ENCODE measurements around the gene LENEP.

The LENEP gene

DNA sequence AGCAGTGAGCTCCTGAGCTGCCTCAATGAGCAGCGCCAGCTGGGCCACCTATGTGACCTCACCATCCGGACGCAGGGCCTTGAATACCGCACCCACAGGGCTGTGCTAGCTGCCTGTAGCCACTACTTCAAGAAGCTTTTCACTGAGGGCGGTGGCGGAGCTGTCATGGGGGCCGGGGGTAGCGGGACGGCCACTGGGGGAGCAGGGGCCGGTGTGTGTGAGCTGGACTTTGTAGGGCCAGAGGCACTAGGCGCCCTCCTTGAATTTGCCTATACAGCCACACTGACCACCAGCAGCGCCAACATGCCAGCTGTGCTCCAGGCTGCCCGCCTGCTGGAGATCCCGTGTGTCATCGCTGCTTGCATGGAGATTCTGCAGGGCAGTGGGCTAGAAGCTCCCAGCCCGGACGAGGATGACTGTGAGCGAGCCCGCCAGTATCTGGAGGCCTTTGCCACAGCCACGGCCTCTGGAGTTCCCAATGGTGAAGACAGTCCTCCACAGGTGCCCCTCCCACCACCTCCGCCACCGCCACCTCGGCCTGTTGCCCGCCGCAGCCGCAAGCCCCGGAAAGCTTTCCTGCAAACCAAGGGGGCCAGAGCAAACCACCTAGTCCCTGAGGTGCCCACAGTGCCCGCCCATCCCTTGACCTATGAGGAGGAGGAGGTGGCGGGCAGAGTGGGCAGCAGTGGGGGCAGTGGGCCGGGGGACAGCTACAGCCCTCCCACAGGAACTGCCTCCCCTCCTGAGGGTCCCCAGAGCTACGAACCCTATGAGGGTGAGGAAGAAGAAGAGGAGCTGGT lies 21.5 kb downstream of the LENEP start:
- DNase-seq (ENCODE audit: low read depth): no peak
- H3K4me3 ChIP-seq (ENCODE audit: low read length): no peak overlapping the region
- TF ChIP-seq CTCF (conservative IDR thresholded peaks at IDR 0.05; ENCODE audit: low read length): no peak

DNA sequence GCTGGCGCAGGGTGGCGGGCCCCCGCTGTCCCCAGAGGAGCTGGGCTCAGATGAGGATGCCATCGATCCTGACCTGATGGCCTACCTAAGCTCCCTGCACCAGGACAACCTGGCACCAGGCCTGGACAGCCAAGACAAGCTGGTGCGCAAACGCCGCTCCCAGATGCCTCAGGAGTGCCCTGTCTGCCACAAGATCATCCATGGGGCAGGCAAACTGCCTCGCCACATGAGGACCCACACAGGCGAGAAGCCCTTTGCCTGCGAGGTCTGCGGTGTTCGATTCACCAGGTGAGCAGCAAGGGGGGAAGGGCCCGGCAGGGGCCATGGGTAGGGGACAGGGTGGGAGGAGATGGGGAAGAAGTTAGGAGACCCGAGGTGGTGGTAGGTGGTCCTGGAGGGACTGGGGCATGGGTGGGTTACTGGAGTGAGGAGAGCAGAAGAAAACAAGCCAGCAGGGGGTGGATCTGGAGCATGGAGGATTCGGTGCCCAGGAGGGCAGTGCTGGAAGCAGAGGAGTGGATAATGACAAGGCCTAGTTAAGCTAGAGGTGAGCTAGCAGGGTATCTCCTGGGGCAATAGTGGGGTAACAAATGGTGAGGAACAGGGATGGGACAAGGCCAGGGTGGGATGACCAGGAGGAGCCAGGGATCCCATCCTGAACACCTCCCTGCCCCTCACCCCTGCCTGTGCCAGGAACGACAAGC lies 22.3 kb downstream of the LENEP start:
- no peak for DNase-seq (ENCODE audit: low read depth)
- no peak overlapping the region for H3K4me3 ChIP-seq (ENCODE audit: low read length)
- TF ChIP-seq CTCF (conservative IDR thresholded peaks at IDR 0.05; ENCODE audit: low read length): no peak

DNA sequence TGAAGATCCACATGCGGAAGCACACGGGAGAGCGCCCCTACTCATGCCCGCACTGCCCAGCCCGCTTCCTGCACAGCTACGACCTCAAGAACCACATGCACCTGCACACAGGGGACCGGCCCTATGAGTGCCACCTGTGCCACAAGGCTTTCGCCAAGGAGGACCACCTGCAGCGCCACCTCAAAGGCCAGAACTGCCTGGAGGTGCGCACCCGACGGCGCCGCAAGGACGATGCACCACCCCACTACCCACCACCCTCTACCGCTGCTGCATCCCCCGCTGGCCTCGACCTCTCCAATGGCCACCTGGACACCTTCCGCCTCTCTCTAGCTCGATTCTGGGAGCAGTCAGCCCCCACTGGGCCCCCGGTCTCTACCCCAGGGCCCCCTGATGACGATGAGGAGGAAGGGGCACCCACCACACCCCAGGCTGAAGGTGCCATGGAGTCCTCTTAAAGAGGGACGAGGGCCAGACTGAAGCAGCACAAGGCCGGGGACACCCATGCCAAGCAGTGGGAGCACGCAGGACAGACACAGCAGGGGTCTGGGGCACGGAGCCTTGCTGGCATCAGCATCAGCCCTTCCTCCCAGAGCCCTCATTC lies 22.9 kb downstream of the LENEP start:
- no peak for TF ChIP-seq CTCF (conservative IDR thresholded peaks at IDR 0.05; ENCODE audit: low read length)
- H3K4me3 ChIP-seq (ENCODE audit: low read length): no peak overlapping the region
- DNase-seq (ENCODE audit: low read depth): no peak

GRCh38 chr1:155017041-155017945 lies 23.9 kb downstream of the LENEP start:
- peak overlapping the region; percentile 33 for H3K4me3 ChIP-seq (ENCODE audit: low read length)
- TF ChIP-seq CTCF (conservative IDR thresholded peaks at IDR 0.05; ENCODE audit: low read length): peak; percentile 95
- DNase-seq (ENCODE audit: low read depth): peak; percentile 76

DNA sequence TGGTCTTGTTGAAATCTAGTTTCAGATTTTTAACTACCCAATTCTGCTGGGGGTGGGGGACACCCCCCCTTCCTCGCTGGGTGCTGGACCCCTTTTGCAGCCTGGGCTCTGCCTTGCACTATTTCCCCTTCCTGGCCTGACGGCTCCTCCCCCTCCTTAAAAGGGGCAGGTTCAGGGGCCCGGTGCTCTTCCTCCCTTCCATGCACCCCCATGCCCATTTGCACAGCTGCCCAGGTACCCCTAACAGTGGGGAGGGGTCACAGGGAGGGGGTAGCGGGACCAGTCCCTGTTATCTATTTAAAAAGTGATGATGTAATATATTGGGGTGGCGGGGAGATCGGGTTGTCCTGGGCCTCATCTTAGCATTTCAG lies 24.5 kb downstream of the LENEP start:
- DNase-seq (ENCODE audit: low read depth): no peak
- no peak for TF ChIP-seq CTCF (conservative IDR thresholded peaks at IDR 0.05; ENCODE audit: low read length)
- H3K4me3 ChIP-seq (ENCODE audit: low read length): no peak overlapping the region

GRCh38 chr1:155018617-155019348 lies 25.4 kb downstream of the LENEP start:
- no peak overlapping the region for H3K4me3 ChIP-seq (ENCODE audit: low read length)
- TF ChIP-seq CTCF (conservative IDR thresholded peaks at IDR 0.05; ENCODE audit: low read length): no peak
- DNase-seq (ENCODE audit: low read depth): no peak
